GM19351 (cell line): ENCODE measurements around the gene CDKN2AIPNL.
"Not testable (repeated sequence)": the region's sequence is repeated elsewhere in the genome, so short reads cannot be mapped to it uniquely, and the experiment has no call there.

ENCODE experiments used
- ATAC-seq: cut with Tn5 transposase; IDR thresholded peaks from one replicate; pipeline ENCODE4 v1.9.1; 2021; ENCODE audit warnings: mild to moderate bottlenecking, moderate library complexity; ENCODE audit not compliant: unreplicated experiment

CDKN2AIPNL gene

DNA sequence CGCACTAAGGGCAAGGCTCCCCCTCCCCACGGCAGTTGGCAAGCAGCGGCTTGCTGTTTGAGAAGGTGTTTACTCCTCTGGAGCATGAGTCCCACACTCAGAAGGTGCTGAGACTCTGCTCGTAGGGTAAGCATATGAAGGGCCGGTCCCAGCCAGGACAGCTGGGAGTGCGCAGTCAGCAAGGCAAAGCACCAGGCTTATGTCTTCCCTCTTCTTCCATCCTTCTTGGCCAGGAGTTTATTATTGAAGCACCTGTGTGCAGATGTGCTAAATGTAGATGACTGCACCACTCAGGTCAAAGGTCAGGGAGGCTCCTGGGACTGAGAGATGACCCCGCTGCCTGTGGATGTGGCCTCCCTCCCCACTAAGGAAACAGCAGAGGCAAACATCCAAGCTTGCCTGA is 27.0 kb upstream of the CDKN2AIPNL start:
- no peak for ATAC-seq

- no peak for ATAC-seq
These were observed 26.3 kb upstream of the CDKN2AIPNL start for GRCh38 chr5:134437847-134438581.

DNA sequence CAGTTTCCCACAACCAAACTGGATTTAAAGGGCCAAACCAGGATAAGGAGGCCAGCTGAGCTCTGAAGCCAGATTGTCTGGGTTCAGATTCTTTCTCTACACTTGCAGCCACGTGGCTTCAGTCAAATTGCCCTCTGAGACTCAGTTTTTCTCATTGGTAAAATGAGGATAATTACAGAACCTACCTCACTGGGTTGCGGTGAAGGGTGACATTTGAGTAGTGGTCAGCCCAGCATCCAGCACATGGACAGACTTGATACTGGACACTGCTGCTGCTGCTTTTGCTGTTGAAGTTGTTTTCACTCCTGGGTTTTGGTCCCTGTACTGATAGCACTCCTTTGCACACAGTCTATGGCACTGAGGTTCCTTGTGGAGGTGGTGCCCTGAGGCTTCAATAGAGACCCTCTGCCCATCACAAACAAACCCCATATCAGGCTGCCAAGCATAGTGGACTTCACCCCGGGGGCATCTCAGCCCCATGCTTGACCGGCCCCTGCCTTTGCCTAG is 25.7 kb upstream of the CDKN2AIPNL start:
- ATAC-seq: no peak

DNA sequence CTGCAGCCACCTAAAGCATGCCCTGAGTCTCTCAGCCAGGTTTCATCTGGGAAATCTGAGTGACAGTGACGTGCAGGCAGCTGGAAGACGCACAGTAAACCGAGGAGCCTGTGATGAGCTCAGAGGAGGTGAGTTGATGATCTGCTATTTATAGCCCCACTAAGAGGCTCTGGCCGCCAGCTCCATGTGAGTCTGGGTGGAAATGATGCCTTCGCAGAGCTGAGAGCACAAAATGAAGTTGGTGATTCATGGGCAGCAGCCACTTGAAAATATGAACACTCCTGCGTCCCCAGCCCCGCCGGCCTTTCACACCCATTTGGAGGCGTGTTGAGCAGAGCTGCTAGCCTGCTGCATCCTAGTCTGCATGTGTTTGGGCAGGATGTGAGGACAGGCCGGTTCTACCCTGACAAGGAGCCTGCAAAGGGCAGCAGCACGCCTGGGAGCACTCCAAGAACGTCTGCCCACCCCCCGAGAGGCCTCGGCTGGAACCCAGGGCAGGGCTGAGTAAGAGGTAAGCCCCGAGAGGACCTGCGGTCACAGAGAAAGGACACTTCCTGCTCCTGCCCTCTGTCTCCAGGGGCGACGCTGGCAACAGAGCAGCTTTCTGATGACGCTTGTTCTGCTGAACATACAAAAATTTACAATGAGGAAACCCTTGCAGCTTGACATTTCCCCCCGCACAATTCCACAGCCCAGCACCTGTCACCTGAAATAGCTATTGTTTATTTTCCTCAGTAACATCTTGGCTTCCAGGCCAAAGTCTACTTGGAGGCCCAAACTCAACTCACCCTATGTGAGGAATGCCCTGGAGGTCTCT is 25.1 kb upstream of the CDKN2AIPNL start:
- ATAC-seq: peak; percentile 94

DNA sequence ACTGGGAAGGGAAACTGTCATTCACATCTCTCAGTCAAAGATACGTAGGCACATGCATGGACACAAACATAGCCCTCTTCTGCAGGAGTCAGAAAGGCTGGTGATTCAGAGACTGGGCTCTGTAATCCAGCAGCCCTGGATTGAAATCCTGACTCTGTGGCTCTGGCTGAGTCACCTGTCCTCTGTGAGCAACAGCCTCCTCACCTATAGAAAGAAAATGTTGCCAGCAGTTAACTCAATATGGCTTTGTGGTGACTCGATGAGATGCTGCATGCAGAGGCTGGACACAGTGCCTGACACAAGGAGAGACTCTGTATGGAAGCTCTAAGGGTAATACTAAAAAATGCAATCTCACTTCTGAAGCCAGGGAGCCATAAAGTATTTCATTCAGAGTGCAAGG is 23.9 kb upstream of the CDKN2AIPNL start:
- no peak for ATAC-seq

- ATAC-seq: no peak
These were observed 21.1 kb upstream of the CDKN2AIPNL start for GRCh38 chr5:134432677-134433359.

DNA sequence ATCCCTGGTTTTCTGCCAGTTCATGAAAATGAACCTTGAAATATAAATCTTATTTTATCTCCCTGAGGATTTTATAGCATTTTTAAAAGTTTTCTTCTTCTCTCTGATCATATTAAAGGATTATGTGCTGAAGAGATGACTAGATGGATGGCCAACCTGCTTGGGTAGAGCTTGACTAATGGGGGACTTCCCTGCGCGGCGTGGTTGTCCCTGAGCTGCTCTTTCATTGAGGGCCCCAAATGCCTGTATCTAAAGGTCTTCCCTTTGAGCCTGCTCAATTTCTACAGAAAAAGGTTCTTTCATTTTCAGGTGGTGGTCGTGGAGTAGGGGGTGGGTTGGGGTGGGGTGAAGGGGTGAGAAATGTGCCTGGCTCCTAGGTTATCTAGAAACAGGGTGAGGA is 20.5 kb upstream of the CDKN2AIPNL start:
- ATAC-seq: no peak

GRCh38 chr5:134430001-134430569 is 18.4 kb upstream of the CDKN2AIPNL start:
- ATAC-seq: no peak

- no peak for ATAC-seq
These were observed 15.9 kb upstream of the CDKN2AIPNL start for GRCh38 chr5:134427540-134428041.

DNA sequence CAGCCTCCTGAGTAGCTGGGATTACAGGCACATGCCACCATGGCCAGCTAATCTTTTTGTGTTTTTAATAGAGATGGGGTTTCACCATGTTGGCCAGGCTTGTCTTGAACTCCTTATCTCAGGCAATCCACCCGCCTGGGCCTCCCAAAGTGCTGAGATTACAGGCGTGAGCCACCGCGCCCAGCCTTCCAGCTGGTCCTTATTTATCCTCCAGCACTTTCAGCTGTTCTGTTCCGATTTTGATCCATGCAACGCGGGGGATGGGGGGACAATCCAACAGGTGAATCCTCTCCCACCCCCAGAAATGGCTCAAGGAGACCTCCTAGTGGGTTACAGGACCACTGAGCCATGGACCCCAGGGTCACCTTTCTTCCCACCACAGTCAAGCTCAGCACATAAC is 14.7 kb upstream of the CDKN2AIPNL start:
- no peak for ATAC-seq

DNA sequence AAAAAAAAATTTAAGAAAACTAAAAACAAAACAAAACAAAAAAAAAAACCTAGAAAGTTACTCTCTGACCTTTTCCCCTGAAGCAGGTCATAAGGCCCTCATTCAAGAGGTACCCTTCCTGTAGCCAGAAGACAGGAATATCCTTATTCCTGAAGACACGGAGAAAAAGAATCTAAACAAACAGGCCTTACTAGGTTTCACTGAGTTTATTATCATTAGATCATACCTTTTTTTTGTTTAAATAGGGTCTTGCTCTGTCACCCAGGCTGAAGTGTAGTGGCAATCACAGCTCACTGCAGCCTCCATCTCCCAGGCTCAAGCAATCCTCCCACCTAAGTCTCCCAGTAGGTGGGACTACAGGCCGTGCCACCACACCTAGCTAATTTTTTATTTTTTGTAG is 11.7 kb upstream of the CDKN2AIPNL start:
- no peak for ATAC-seq

- ATAC-seq: no peak
These were observed 11.2 kb upstream of the CDKN2AIPNL start for GRCh38 chr5:134422791-134423365.

DNA sequence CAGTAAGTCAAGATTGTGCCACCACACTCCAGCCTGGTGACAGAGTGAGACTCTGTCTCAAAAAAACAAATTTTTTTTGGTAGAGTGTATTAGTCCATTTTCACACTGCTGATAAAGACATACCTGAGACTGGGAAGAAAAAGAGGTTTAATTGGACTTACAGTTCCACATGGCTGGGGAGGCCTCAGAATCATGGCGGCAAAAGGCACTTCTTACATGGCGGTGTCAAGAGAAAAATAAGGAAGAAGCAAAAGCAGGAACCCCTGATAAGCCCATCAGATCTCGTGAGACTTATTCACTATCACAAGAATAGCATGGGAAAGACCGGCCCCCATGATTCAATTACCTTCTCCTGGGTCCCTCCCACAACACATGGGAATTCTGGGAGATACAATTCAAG is 9.4 kb upstream of the CDKN2AIPNL start:
- not testable (repeated sequence) for ATAC-seq

DNA sequence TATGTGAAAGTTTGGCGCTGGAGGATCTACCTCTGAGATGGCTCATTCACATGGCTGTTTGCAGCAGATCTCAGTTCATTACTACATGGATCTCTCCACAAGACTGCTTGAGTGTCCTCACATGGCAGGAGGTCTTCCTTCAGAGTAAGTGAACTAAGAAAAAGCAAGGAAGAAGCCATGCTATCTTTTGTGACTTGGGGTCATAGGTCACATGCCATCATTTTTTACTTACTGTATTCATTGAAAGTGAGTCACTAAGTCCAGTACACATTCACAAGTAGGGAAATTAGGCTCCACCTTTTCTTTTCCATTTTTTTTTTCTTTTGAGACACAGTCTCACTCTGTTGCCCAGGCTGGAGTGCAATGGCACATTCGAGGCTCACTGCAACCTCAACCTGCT is 8.7 kb upstream of the CDKN2AIPNL start:
- no peak for ATAC-seq

DNA sequence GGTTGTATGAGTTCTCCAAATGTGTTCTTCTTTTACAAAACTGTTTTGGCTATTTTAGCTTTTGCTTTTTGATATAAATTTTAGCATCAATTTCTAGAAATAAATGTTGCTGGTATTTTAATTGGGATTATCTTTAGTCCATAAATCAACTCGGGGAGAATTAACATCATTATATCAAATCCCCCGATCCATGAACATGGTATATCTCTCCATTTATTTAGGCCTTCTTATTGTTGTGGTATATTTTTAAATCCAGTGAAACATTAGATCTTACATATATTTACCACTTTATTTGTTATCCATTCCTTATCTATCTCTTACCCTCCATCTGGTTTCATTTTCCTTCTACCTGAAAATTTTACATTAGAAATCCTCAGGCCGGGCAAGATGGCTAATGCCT is 7.3 kb upstream of the CDKN2AIPNL start:
- ATAC-seq: no peak

DNA sequence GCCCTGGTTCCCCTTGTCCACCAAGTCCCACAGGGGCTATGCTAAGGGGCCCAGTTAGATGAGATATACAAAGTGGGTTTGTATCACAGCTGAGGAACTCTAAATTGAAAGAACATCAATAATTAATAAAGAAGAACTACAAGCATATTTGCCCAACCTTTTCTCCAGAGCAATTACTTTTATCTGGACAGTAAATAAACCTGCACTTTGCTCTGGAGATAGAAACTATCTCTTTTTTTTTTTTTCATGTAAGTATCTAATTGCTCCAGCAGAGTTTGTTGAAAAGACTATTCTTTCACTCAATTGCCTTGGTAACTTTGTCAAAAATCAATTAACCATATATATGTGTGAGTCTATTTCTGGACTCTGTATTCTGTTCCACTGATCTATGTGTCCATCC is 6.0 kb upstream of the CDKN2AIPNL start:
- no peak for ATAC-seq

DNA sequence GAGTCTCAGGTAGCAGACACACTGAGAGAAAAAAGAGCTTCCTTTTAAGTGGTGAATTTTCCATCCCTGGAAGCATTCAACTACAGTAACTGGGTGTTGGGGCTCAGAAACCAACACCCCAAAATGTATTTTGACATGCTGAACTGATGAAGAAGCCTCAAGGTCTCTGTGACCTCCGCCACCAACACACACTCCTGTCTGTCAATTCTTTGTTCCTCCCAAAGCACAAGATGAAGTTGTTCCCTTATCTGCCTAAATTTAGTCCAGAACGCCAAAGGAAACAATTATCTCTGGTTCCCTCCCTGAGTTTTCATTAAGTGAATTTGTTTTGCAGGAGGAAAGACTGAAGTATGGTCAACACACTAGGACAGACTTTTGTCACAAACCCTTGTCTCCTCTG is 1.4 kb upstream of the CDKN2AIPNL start:
- no peak for ATAC-seq

DNA sequence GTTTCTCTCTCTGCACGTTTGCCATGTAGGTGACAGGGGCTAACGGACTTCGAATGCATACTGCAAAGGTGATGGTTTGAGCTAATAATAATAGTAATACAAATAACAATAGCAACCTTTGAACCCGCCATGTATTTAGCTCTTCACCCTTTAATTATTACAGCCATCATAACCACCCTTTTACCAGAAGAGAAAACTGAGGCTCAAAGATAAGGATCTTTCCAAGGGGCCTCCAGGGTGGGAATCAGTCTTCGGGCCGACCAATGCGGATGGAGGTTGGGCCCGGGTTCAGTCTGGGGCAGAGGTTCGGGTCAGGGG is 494 bp downstream of the CDKN2AIPNL start:
- no peak for ATAC-seq

DNA sequence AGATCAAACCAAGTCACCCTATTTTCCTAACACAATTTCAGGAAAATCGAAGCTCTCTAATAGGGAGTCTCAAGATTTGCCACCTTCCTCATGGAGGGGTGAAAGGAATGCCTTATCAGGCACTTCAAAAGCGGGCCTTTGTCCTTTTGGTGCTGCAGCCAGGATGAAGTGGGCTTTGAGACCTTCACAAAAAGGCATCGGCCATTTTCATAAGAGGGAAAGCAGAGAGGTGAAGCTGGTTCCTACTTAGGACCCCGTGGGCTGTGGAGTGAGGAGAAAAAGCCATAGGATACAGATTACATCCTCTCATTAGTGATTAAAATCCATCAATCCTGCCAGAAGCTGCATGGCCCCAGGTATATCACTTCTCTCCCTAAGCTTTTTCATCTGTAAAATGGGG is 859 bp downstream of the CDKN2AIPNL start:
- no peak for ATAC-seq

DNA sequence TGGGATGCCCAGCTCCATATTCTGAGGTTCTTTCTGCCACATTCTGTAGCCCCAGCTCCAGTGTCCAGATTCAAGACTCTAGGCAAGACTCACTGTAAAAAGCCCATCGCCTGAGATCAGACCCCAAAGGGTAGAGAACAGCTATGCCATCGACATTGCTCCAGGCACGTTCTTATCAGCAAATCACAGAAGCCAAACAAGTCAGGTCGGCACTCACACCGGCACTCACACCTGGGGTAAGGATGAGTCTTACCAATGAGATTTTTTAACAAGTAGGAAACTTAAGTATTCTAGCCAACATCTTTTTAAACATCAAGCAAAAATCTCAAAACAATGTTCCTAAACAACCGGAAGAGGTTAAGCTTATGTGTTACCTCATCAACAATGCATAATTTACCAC is 2.4 kb downstream of the CDKN2AIPNL start:
- ATAC-seq: no peak

GRCh38 chr5:134406390-134406789 is 5.3 kb downstream of the CDKN2AIPNL start:
- no peak for ATAC-seq
